HEK293 (cell line): ENCODE data around the gene TNFRSF6B.

Source experiments
- CTCF ChIA-PET: fragments of 350-600 bp; formaldehyde crosslinking; extraction: SDS; loops from one replicate; lab custom pipeline; 2021; ENCODE audit warnings: antibody characterized with exemption; lab: Yijun Ruan, JAX
- POLR2A ChIA-PET: fragments of 300-600 bp; formaldehyde crosslinking; extraction: SDS; loops from one replicate; lab custom pipeline; 2020; ENCODE audit warnings: antibody characterized with exemption, inconsistent platforms; lab: Yijun Ruan, JAX
- H3K27ac ChIP-seq: fragments of 200-500 bp; sonication (Bioruptor generic); 2 replicates; pipeline ENCODE4 v1.5.1; 2014; ENCODE audit warnings: low read depth, low read length, control low read depth, inconsistent platforms; ENCODE audit errors: extremely low read depth
- H3K36me3 ChIP-seq, 2 experiments: fragments of 200-500 bp in 1 of 2; sonication (Bioruptor generic) in 1 of 2; 1 replicate in 1 of 2; 2 replicates in 1 of 2; pipeline ENCODE4 v1.5.1; 2014 to 2017; ENCODE audit warnings: inconsistent platforms in 2 of 2, low read length in 2 of 2; ENCODE audit not compliant: control insufficient read depth in 2 of 2, insufficient read depth in 1 of 2
- H3K4me1 ChIP-seq: fragments of 200-500 bp; sonication (Bioruptor generic); 2 replicates; pipeline ENCODE4 v1.5.1; 2014; ENCODE audit warnings: mild to moderate bottlenecking, low read length, inconsistent platforms; ENCODE audit not compliant: control insufficient read depth, insufficient read depth
- H3K4me3 ChIP-seq: 2 replicates; pipeline ENCODE4 v1.5.1; 2011; ENCODE audit warnings: low read depth, mild to moderate bottlenecking, control low read depth, low read length, moderate library complexity
- H3K9me3 ChIP-seq: fragments of 200-500 bp; sonication (Bioruptor generic); 2 replicates; pipeline ENCODE4 v1.5.1; 2014; ENCODE audit warnings: low read depth, low read length, inconsistent platforms; ENCODE audit not compliant: control insufficient read depth, insufficient read depth
- EGR2 ChIP-seq: fragments of 450-650 bp; formaldehyde crosslinking; IDR thresholded peaks from 2 replicates; pipeline ENCODE4 v1.5.1; 2016; ENCODE audit warnings: low read depth, missing biosample characterization, missing genetic modification characterization
- GLI2 ChIP-seq: fragments of 450-650 bp; formaldehyde crosslinking; IDR thresholded peaks from 2 replicates; pipeline ENCODE4; 2017; ENCODE audit warnings: missing biosample characterization, missing genetic modification characterization, low read depth, borderline replicate concordance
- PATZ1 ChIP-seq: fragments of 450-650 bp; formaldehyde crosslinking; IDR thresholded peaks from 2 replicates; pipeline ENCODE4 v1.5.1; 2016; ENCODE audit warnings: missing biosample characterization, missing genetic modification characterization
- SALL2 ChIP-seq: fragments of 450-650 bp; formaldehyde crosslinking; IDR thresholded peaks from 2 replicates; pipeline ENCODE4 v1.5.0; 2017; ENCODE audit warnings: missing biosample characterization, mild to moderate bottlenecking, missing genetic modification characterization, borderline replicate concordance
- ZFHX2 ChIP-seq: fragments of 450-650 bp; formaldehyde crosslinking; conservative IDR thresholded peaks from 2 replicates; pipeline ENCODE4 v1.5.1; 2016; ENCODE audit warnings: missing biosample characterization, missing genetic modification characterization
- ZNF114 ChIP-seq: fragments of 450-650 bp; formaldehyde crosslinking; IDR thresholded peaks from 2 replicates; pipeline ENCODE4 v1.5.0; 2017; ENCODE audit warnings: missing biosample characterization, missing genetic modification characterization
- ZNF211 ChIP-seq: fragments of 450-650 bp; formaldehyde crosslinking; IDR thresholded peaks from 2 replicates; pipeline ENCODE4 v1.5.1; 2016; ENCODE audit warnings: low read depth, missing biosample characterization, missing genetic modification characterization
- ZNF266 ChIP-seq: fragments of 450-650 bp; formaldehyde crosslinking; IDR thresholded peaks from 2 replicates; pipeline ENCODE4 v1.5.1; 2016; ENCODE audit warnings: missing biosample characterization, missing genetic modification characterization, low read depth
- ZNF280C ChIP-seq: fragments of 450-650 bp; formaldehyde crosslinking; IDR thresholded peaks from 2 replicates; pipeline ENCODE4 v1.5.1; 2016; ENCODE audit warnings: missing biosample characterization, missing genetic modification characterization
- ZNF341 ChIP-seq: fragments of 450-650 bp; formaldehyde crosslinking; IDR thresholded peaks from 2 replicates; pipeline ENCODE4; 2016; ENCODE audit warnings: low read depth, missing biosample characterization, missing genetic modification characterization
- ZNF354C ChIP-seq: fragments of 450-650 bp; formaldehyde crosslinking; IDR thresholded peaks from 2 replicates; pipeline ENCODE4 v1.5.1; 2016; ENCODE audit warnings: missing biosample characterization, missing genetic modification characterization, low read depth, borderline replicate concordance
- ZNF433 ChIP-seq: fragments of 450-650 bp; formaldehyde crosslinking; IDR thresholded peaks from 2 replicates; pipeline ENCODE4 v1.5.1; 2016; ENCODE audit warnings: missing biosample characterization, missing genetic modification characterization, low read depth
- ZNF48 ChIP-seq: fragments of 450-650 bp; formaldehyde crosslinking; IDR thresholded peaks from 2 replicates; pipeline ENCODE4 v1.5.1; 2016; ENCODE audit warnings: missing biosample characterization, missing genetic modification characterization
- ZNF629 ChIP-seq: fragments of 450-650 bp; formaldehyde crosslinking; IDR thresholded peaks from 2 replicates; pipeline ENCODE4 v1.5.1; 2017; ENCODE audit warnings: missing biosample characterization, missing genetic modification characterization
- ZNF785 ChIP-seq: fragments of 450-650 bp; formaldehyde crosslinking; IDR thresholded peaks from 2 replicates; pipeline ENCODE4 v1.5.1; 2016; ENCODE audit warnings: missing biosample characterization, missing genetic modification characterization
- ZNF837 ChIP-seq: fragments of 450-650 bp; formaldehyde crosslinking; IDR thresholded peaks from 2 replicates; pipeline ENCODE4 v1.5.1; 2016; ENCODE audit warnings: missing biosample characterization, missing genetic modification characterization
- ZSCAN4 ChIP-seq: fragments of 450-650 bp; formaldehyde crosslinking; IDR thresholded peaks from 2 replicates; pipeline ENCODE4 v1.5.1; 2017; ENCODE audit warnings: missing biosample characterization, missing genetic modification characterization

TNFRSF6B gene

GRCh38 chr20:63673951-63674350 lies 22.5 kb upstream of the TNFRSF6B start (continued):
- no peak for TF ChIP-seq ZNF114
- TF ChIP-seq ZNF354C: no peak

GRCh38 chr20:63675681-63676368 lies 20.6 kb upstream of the TNFRSF6B start:
- no peaks in the 10 kb centered on the region for H3K9me3 ChIP-seq
- POLR2A ChIA-PET: no interaction called here
- no peak overlapping the region for H3K27ac ChIP-seq
- H3K4me3 ChIP-seq: no peak overlapping the region
- TF ChIP-seq ZNF433 (tag by site-specific recombination): no peak
- no peak for TF ChIP-seq ZNF785 (tag by site-specific recombination)
- no peak for TF ChIP-seq ZNF629
- no peak for TF ChIP-seq SALL2
- no peak for TF ChIP-seq ZNF266 (tag by site-specific recombination)
- H3K4me1 ChIP-seq: no peaks in the 10 kb centered on the region
- CTCF ChIA-PET: no interaction called here
- H3K36me3 ChIP-seq: peaks cover 8 to 58% of the 10 kb centered on the region in 2 experiments; a peak in 2 of 3 replicates

- Histone ChIP-seq H3K4me3 (no peak overlapping the region), H3K4me1 (no peaks in the 10 kb centered on the region), H3K9me3 (no peaks in the 10 kb centered on the region), H3K27ac (no peak overlapping the region), H3K36me3 (peaks cover 8 to 47% of the 10 kb centered on the region in 2 experiments; a peak in 2 of 3 replicates)
- ChIA-PET POLR2A (no interaction called here), CTCF (interaction anchor here (0.6 kb wide), 1 partner anchor 227 kb away, joined by 3 read pairs; no protein-coding TSS in a partner anchor)
- TF ChIP-seq ZNF48: no peak
Observed at GRCh38 chr20:63678071-63678470, 18.4 kb upstream of the TNFRSF6B start.

- CTCF ChIA-PET: no interaction called here
- TF ChIP-seq PATZ1: no peak
- TF ChIP-seq ZFHX2: peak; percentile 94
- TF ChIP-seq ZNF280C (tag by site-specific recombination): no peak
- TF ChIP-seq ZNF837: no peak
- peak; percentile 95 for TF ChIP-seq EGR2 (tag by site-specific recombination)
- no peak for TF ChIP-seq GLI2 (tag by site-specific recombination)
- peak; percentile 81 for TF ChIP-seq ZSCAN4 (tag by site-specific recombination)
- no peak for TF ChIP-seq ZNF211 (tag by site-specific recombination)
- TF ChIP-seq ZNF341 (tag by site-specific recombination): peak; percentile 43; the same call in 1 of the 2 replicates
- Histone ChIP-seq H3K4me3 (no peak overlapping the region), H3K9me3 (no peaks in the 10 kb centered on the region), H3K4me1 (no peaks in the 10 kb centered on the region), H3K36me3 (peaks cover 8 to 47% of the 10 kb centered on the region in 2 experiments; a peak in 2 of 3 replicates), H3K27ac (no peak overlapping the region)
- POLR2A ChIA-PET: no interaction called here
Observed at GRCh38 chr20:63678667-63679465, 17.6 kb upstream of the TNFRSF6B start.
